GM18502 (cell line): ENCODE measurements around the gene SLC38A3.
"Not testable (repeated sequence)": the region's sequence is repeated elsewhere in the genome, so short reads cannot be mapped to it uniquely, and the experiment has no call there.

Experiments
- ATAC-seq: cut with Tn5 transposase; IDR thresholded peaks from one replicate; pipeline ENCODE4 v1.9.1; 2021; ENCODE audit warnings: mild to moderate bottlenecking; ENCODE audit not compliant: unreplicated experiment, poor library complexity

SLC38A3 gene

GRCh38 chr3:50245251-50245745 lies 40.2 kb downstream of the SLC38A3 start:
- no peak for ATAC-seq

GRCh38 chr3:50245831-50246516 lies 40.9 kb downstream of the SLC38A3 start:
- peak; percentile 68 for ATAC-seq

GRCh38 chr3:50246517-50246954 lies 41.5 kb downstream of the SLC38A3 start:
- peak; percentile 61 for ATAC-seq

- ATAC-seq, result no peak
Measured at GRCh38 chr3:50248387-50248786, 43.3 kb downstream of the SLC38A3 start.

GRCh38 chr3:50249457-50249856 lies 44.4 kb downstream of the SLC38A3 start:
- no peak for ATAC-seq

- no peak for ATAC-seq
Measured at GRCh38 chr3:50250514-50250913, 45.4 kb downstream of the SLC38A3 start.

- ATAC-seq, result no peak
Measured at GRCh38 chr3:50251220-50251619, 46.1 kb downstream of the SLC38A3 start.

- no peak for ATAC-seq
Measured at GRCh38 chr3:50254577-50255250, 49.6 kb downstream of the SLC38A3 start.

- no peak for ATAC-seq
Measured at GRCh38 chr3:50255251-50255615, 50.2 kb downstream of the SLC38A3 start.

- ATAC-seq, result no peak
Measured at GRCh38 chr3:50256978-50257890, 52.2 kb downstream of the SLC38A3 start.

- ATAC-seq, result no peak
Measured at GRCh38 chr3:50258029-50258680, 53.1 kb downstream of the SLC38A3 start.

- ATAC-seq, result no peak
Measured at GRCh38 chr3:50258979-50259378, 53.9 kb downstream of the SLC38A3 start.

- ATAC-seq, result peak; percentile 22
Measured at GRCh38 chr3:50259432-50260026, 54.5 kb downstream of the SLC38A3 start.

- peak; percentile 83 for ATAC-seq
Measured at GRCh38 chr3:50260027-50260941, 55.2 kb downstream of the SLC38A3 start.

GRCh38 chr3:50260942-50261441 lies 55.9 kb downstream of the SLC38A3 start:
- ATAC-seq, result no peak

GRCh38 chr3:50261505-50261904 lies 56.4 kb downstream of the SLC38A3 start:
- no peak for ATAC-seq

- not testable (repeated sequence) for ATAC-seq
Measured at GRCh38 chr3:50262200-50262599, 57.1 kb downstream of the SLC38A3 start.

- ATAC-seq, result no peak
Measured at GRCh38 chr3:50262778-50263177, 57.7 kb downstream of the SLC38A3 start.
